ENCODE measurements around the gene LRBA.

LRBA gene

GRCh38 chr4:150248181-150248580 lies 766.9 kb downstream of the LRBA start:
- no peaks in the 10 kb centered on the region for H3K79me2 ChIP-seq (ENCODE audit: insufficient read depth, low read length)
- no peaks in the 10 kb centered on the region for H4K20me1 ChIP-seq (ENCODE audit: insufficient read depth, low read length)
- no peak overlapping the region for H3K9ac ChIP-seq (ENCODE audit: low read length)
- H3K4me1 ChIP-seq (ENCODE audit: insufficient read depth, low read length, severe bottlenecking) = no peaks in the 10 kb centered on the region
- no peak for TF ChIP-seq CTCF (IDR thresholded peaks at IDR 0.05; ENCODE audit: low read length)
- TF ChIP-seq EZH2 (IDR thresholded peaks at IDR 0.05; ENCODE audit: borderline replicate concordance, low read length) = no peak
- H3K36me3 ChIP-seq (ENCODE audit: insufficient read depth, low read length) = no peaks in the 10 kb centered on the region
- no peak overlapping the region for H3K27ac ChIP-seq (ENCODE audit: low read depth, low read length, poor library complexity, severe bottlenecking)
- 0 out of 2 replicates have a peak, but pooled peaks cover 5% of the 10 kb centered on the region for H3F3A ChIP-seq (ENCODE audit: insufficient read depth, low read length)
- no peaks in the 10 kb centered on the region for H3K9me3 ChIP-seq (ENCODE audit: low read length)
- H2AFZ ChIP-seq (ENCODE audit: low read length) = no peak overlapping the region
- no peak overlapping the region for H3K4me3 ChIP-seq (ENCODE audit: low read depth, low read length, poor library complexity, severe bottlenecking)
- no peak overlapping the region for H3K4me2 ChIP-seq (ENCODE audit: low read length)
- H3K27me3 ChIP-seq (ENCODE audit: insufficient read depth, low read length) = no peaks in the 10 kb centered on the region
- no peaks in the 10 kb centered on the region for H3K9me2 ChIP-seq (ENCODE audit: low read depth, low read length)

GRCh38 chr4:150247184-150247583 lies 767.9 kb downstream of the LRBA start:
- Histone ChIP-seq H3K9me3 (ENCODE audit: low read length) (no peaks in the 10 kb centered on the region), H3K79me2 (ENCODE audit: insufficient read depth, low read length) (no peaks in the 10 kb centered on the region), H3K4me2 (ENCODE audit: low read length) (no peak overlapping the region), H3K9me2 (ENCODE audit: low read depth, low read length) (no peaks in the 10 kb centered on the region), H3K4me1 (ENCODE audit: insufficient read depth, low read length, severe bottlenecking) (no peaks in the 10 kb centered on the region), H3K9ac (ENCODE audit: low read length) (no peak overlapping the region), H3K27me3 (ENCODE audit: insufficient read depth, low read length) (no peaks in the 10 kb centered on the region), H3F3A (ENCODE audit: insufficient read depth, low read length) (0 out of 2 replicates have a peak, but pooled peaks cover 2% of the 10 kb centered on the region), H3K27ac (ENCODE audit: low read depth, low read length, poor library complexity, severe bottlenecking) (no peak overlapping the region), H3K4me3 (ENCODE audit: low read depth, low read length, poor library complexity, severe bottlenecking) (no peak overlapping the region), H3K36me3 (ENCODE audit: insufficient read depth, low read length) (no peaks in the 10 kb centered on the region), H2AFZ (ENCODE audit: low read length) (no peak overlapping the region), H4K20me1 (ENCODE audit: insufficient read depth, low read length) (no peaks in the 10 kb centered on the region)
- TF ChIP-seq CTCF (IDR thresholded peaks at IDR 0.05; ENCODE audit: low read length) (no peak), EZH2 (IDR thresholded peaks at IDR 0.05; ENCODE audit: borderline replicate concordance, low read length) (no peak)

GRCh38 chr4:150244600-150244999 lies 770.5 kb downstream of the LRBA start:
- H3F3A ChIP-seq (ENCODE audit: insufficient read depth, low read length) = no peaks in the 10 kb centered on the region
- H3K9me2 ChIP-seq (ENCODE audit: low read depth, low read length) = no peaks in the 10 kb centered on the region
- TF ChIP-seq CTCF (IDR thresholded peaks at IDR 0.05; ENCODE audit: low read length) = no peak
- no peak for TF ChIP-seq EZH2 (IDR thresholded peaks at IDR 0.05; ENCODE audit: borderline replicate concordance, low read length)

More at GRCh38 chr4:150244600-150244999, 770.5 kb downstream of the LRBA start:
- Histone ChIP-seq H2AFZ (ENCODE audit: low read length) (no peak overlapping the region), H3K27me3 (ENCODE audit: insufficient read depth, low read length) (no peaks in the 10 kb centered on the region), H3K4me2 (ENCODE audit: low read length) (no peak overlapping the region), H3K36me3 (ENCODE audit: insufficient read depth, low read length) (no peaks in the 10 kb centered on the region), H3K4me1 (ENCODE audit: insufficient read depth, low read length, severe bottlenecking) (no peaks in the 10 kb centered on the region), H4K20me1 (ENCODE audit: insufficient read depth, low read length) (no peaks in the 10 kb centered on the region), H3K79me2 (ENCODE audit: insufficient read depth, low read length) (no peaks in the 10 kb centered on the region), H3K9me3 (ENCODE audit: low read length) (no peaks in the 10 kb centered on the region), H3K9ac (ENCODE audit: low read length) (no peak overlapping the region), H3K4me3 (ENCODE audit: low read depth, low read length, poor library complexity, severe bottlenecking) (no peak overlapping the region), H3K27ac (ENCODE audit: low read depth, low read length, poor library complexity, severe bottlenecking) (no peak overlapping the region)

Data from OCI-LY1 (cell line).